Renal cortical epithelial cell (primary cell): ENCODE results near the gene CLEC3B. TPM values are rescaled to one million over a fixed set of nuclear protein-coding genes. Genes with fewer than 3 reads are reported as not detected.

Source experiments
- DNase-seq: peaks from one replicate; pipeline ENCODE4 v3.0.0-alpha.2; 2011; ENCODE audit warnings: low read depth
- total RNA-seq: library from RNA; depleted of rRNA; stranded (reverse); fragments of >200 nt; gene quantifications from 2 replicates; pipeline ENCODE4 v1.2.3, GENCODE V29; 2014

Gene CLEC3B
- total RNA-seq, 1 donor from 2014 or later = 0.55 TPM

GRCh38 chr3:45003406-45003805, 22.7 kb upstream of the CLEC3B start:
- DNase-seq = no peak

GRCh38 chr3:45003859-45004258, 22.2 kb upstream of the CLEC3B start:
- no peak for DNase-seq

DNA sequence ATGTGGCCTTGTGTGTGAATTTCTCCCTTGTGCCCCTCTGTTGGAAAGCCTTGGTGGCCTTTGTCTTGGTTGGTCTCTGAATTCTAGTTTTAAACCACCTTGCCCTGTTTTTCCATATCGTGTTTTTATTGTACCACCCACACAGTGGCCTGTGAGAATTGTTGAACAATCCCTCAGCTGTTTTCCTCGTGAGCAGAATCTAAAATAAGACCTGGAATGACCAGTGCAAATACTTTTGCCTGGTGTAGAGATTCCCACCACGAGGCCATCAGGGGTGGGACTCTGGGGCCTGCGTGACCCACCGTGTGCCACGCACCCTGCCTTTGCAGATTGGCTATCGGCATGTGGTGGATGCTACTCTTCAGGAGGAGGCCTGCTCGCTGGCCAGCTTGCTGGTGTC, 19.0 kb upstream of the CLEC3B start:
- DNase-seq = no peak

DNA sequence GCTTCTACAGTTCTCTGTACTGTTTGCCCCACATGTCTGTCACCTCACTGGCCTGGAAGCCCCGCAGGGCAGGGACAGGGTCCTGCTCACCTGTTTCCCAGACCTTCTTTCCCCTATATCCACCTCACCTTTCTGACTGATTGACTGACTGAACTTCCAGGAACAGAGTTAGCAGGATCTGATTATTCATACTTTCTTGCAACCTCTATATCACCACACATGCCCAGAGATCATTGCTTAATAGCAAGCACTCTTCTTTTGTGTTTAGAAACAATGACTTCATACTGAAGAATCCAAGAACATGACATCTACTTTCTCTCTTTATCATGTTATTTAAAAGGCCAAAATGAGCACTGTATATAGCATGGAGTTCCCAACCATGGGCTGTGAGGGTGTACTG, 18.0 kb upstream of the CLEC3B start:
- peak; percentile 67 for DNase-seq

DNA sequence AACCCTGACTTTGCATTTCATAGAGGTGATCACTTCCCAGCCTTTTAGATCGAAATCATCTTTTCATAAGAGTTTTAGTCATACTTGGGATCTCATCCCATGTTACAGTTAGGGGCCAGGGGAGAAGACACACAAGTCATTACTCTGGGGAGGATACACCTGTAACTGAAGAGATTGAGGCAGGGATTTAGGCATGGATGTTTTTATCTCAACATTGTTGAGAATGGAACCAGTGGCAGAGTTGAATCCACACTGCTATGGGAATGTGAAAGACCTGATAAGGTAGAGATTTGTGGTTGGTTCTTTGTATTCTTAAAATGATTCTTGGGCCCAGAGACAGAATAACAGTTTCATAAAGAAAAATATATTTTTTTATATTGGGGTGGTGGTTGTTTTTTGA, 16.2 kb upstream of the CLEC3B start:
- no peak for DNase-seq

DNA sequence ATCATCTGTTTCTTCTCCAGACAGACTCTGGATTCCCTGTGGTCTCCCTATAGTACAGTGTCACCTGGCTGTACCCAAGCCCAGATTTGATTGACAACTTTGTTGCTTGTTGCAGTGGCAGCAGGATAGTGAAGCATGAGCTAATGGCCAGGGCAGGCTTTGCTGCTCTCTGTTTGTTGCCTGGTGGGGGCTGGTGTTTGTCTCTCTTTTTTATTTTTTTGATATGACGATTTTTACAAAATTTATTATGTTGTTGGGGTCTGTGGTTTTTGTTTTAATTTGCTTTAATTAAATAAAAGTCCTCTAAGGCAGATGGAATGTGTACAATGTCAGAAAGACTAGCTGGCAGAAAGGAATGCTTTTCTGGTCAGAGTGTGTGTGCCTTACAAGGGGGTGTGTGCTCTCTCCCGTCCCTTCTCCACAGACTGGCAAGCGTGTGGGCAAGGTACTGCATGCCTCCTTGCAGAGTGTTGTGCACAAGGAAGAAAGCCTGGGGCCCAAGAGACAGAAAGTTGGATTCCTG, 15.2 kb upstream of the CLEC3B start:
- peak; percentile 94 for DNase-seq

- peak; percentile 94 for DNase-seq
These were observed 14.2 kb upstream of the CLEC3B start for GRCh38 chr3:45011756-45012508.

- no peak for DNase-seq
These were observed 13.5 kb upstream of the CLEC3B start for GRCh38 chr3:45012577-45012976.

DNA sequence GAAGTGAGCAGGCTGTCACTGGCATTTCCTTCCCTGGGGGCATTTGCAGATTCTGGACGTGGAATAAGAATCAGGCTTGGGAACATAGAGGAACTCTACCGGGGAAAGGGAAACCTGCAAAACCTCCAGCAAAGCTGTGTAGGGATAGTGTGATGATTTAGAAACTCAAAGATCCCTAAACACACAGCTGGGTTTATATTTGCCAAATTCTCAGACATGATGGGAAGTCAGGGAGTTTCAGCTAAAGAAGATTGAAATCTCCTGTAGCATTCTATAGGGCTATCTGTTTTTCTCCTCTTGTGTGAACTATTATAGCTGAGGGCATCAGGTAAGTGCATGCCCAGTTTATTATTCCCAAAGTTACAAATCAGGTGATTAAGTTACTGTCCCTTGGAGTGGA, 9.2 kb upstream of the CLEC3B start:
- DNase-seq = no peak

DNA sequence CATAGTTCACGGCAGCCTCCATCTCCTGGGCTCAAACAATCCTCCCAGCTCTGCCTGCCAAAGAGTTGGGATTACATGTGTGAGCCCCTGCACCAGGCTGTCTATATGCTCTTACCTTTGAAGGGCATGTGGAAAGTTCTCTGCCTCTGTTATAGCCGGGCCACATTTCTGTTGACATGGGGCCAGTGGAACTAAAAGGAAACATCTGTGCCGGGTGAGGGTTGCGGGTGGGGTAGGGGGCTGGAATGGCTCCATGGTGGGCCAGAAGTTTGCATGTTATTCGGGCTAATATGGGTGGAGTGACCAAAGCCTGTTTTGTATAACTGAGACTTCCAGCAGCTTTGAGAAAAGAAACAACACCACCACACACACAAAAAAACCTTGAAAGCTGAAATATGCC, 8.3 kb upstream of the CLEC3B start:
- DNase-seq = no peak

DNA sequence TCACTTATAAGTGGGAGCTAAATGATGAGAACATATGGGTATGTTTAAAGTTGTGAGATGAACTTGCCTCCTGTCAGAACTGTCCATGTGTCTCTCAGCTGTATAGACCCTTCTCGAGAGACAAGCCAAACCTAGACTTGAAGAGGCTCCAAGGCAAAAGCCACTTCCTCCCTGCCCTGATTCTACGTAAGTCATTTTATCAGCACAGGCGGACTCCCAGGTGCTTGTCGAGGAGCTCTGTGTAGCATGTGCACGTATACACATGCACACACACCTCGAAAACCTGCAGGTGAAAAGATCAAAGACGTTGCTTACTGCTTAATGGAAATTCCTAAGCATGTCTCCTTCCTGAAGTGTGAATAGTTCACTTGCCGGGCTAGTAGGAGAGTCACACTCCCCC, 5.6 kb upstream of the CLEC3B start:
- no peak for DNase-seq

DNA sequence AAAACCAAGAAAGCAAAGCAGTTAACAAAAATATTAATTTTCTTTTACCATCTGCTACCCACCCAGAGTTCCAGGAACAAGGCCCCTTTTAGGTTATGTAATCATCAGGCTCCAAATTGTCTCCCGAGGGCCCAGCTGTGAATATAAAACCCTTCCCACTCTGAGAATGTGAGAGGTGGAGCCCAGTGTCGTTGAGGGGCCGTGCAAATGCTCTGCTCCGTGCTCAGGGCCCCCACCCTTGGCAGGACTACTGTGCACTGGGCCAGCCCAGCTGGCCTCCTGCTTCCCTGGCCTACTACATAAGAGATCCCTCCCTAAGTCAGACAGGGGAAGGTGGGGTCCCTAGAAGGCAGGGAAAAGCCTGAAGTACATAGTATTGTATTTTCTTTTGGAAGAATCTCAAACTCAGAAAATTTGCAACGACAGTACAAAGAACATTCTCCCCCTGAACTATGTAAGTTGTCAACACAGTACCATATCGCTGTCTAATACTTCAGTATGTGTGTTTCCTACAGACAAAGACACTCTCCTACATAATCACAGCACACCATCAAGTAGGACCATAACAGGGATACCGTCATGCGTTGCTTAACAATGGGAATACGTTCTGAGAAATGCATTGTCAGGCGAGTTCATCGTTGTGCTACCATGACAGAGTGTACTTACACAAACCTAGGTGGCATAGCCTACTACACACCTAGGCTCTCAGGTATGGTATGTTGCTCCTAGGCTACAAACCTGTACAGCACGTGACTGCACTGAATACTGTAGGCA, 4.4 kb upstream of the CLEC3B start:
- no peak for DNase-seq

GRCh38 chr3:45023675-45024074, 2.4 kb upstream of the CLEC3B start:
- DNase-seq = no peak

- no peak for DNase-seq
These were observed 1.4 kb upstream of the CLEC3B start for GRCh38 chr3:45024542-45025255.

- DNase-seq = peak; percentile 25
These were observed 854 bp downstream of the CLEC3B start for GRCh38 chr3:45026957-45027356.

DNA sequence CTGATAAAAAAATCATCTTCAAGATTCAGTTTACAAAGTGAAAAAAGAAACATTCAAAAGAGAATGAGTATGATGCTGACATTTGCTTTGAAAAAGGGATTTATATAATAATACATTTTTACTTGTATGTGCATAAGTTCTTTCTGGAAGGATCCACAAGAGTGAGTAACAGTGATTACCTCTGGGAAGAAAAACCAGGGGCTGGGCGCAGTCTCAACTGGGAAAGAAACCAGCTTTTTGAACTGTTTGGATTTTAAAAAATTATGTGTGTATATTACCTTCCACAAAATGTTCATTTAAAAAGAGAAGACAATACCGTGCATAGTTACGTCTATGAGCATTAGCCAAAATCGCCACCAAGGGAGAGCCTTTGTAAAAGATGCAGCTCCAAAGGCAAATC, 1.3 kb downstream of the CLEC3B start:
- no peak for DNase-seq

DNA sequence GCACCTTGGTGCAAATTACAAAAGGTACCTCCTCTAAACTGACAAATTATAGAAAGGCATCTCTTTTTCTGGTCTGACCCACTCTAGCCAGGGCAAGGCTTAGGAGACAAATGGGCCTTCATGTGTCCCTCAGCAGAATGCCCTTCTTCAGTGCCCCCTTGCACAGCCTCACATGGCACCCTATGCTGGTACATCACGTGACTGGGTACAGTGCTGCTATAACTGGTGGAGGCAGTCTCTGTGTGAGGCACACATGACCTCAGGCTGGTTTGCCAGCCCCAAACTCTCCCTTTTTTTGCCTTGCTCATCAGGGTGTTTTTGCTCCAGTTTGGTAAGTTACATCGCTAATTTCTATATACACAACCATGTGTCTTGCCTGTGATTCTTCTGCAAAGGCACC, 3.1 kb downstream of the CLEC3B start:
- no peak for DNase-seq

DNA sequence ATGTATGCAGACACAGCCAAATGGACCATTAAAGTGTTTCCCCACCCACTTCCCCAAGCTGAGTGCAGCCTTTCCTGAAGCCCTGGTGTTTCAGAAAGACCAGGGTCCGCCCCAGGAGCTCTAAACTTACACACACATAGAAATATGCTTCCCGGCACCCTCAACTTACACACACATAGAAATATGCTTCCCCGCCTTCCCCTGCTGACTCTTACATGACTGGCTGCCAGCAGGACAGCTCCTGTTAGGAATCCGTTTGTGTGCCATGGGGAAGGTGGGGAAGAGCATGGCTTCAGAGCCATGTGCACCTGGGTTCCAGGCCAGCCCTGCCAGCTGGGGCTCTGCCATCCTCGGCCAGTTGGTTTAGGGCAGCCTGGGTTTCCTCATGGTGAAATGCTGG, 3.6 kb downstream of the CLEC3B start:
- DNase-seq = no peak

DNA sequence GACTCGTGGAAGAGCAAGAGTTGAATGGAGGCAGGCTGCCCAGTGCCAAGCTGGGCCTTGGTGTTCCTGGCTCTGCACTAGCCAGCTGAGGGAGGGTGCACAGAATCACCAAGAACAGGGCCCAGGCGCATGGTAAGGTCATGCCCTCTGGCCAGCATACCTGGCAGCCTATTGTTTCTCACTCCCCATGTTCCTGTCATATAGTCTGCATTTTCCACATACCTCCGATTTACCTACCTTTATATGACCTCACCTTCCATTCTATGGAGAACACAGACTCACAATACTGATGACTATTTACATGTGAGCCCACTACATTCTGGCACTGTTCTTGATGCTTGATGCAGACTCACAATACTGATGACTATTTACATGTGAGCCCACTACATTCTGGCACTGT, 5.4 kb downstream of the CLEC3B start:
- DNase-seq = no peak

DNA sequence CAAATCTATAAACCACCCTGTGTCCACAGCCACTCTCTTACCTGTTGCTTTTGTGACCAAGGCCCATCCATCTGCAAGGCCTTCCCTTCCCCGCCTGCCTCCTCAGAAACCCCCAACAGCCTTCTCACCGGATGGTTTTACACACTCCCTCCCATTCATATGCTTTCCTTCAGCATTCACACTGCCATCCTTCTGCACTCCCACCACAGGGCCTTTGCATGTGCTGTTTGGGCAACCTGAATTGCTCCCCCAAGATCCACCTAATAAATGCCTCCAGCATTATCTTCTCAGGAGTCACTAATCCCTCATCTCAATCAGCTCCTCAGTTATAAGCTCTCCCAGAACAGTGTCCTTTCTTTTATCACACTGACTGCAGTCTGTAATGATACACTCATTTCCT, 6.0 kb downstream of the CLEC3B start:
- DNase-seq = no peak

- no peak for DNase-seq
These were observed 7.7 kb downstream of the CLEC3B start for GRCh38 chr3:45033791-45034190.

- no peak for DNase-seq
These were observed 8.6 kb downstream of the CLEC3B start for GRCh38 chr3:45034612-45035252.
